SK-N-SH (cell line): ENCODE results near the gene GLT6D1. TPM values are rescaled to one million over a fixed set of nuclear protein-coding genes. Genes with fewer than 3 reads are reported as not detected.

Source experiments
- CTCF ChIA-PET: fragments of 300-600, 350-600 bp; formaldehyde crosslinking; extraction: SDS; loops from one replicate; lab custom pipeline; 2021; lab: Yijun Ruan, JAX
- POLR2A ChIA-PET: fragments of 350-600 bp; sonication (Branson Sonifier 250); formaldehyde crosslinking; extraction: SDS; loops from one replicate; lab custom pipeline; 2020; ENCODE audit warnings: antibody characterized with exemption, inconsistent platforms; lab: Yijun Ruan, JAX
- DNase-seq: peaks from one replicate; pipeline ENCODE4 v3.0.0; 2012
- H2AFZ ChIP-seq: fragments of 200-600 bp; sonication (generic); 2 replicates; pipeline ENCODE4 v1.8.1; 2016; ENCODE audit warnings: antibody characterized with exemption, mild to moderate bottlenecking, low read depth
- H3F3A ChIP-seq: fragments of 200-600 bp; sonication (generic); replicated peaks from 2 replicates; pipeline ENCODE3; 2016; ENCODE audit warnings: antibody characterized with exemption, mild to moderate bottlenecking; ENCODE audit not compliant: insufficient read depth
- H3K27ac ChIP-seq, 2 experiments: fragments of 200-500 bp in 1 of 2; fragments of 200-600 bp in 1 of 2; sonication (Bioruptor generic) in 1 of 2; sonication (generic), shearing (Covaris generic) in 1 of 2; 2 replicates each; pipeline versions ENCODE4 v1.5.1 to v1.6.1; 2014 to 2016; ENCODE audit warnings: low read depth in 2 of 2, inconsistent platforms in 1 of 2, low read length in 1 of 2, mild to moderate bottlenecking in 1 of 2, mixed read lengths in 1 of 2
- H3K27me3 ChIP-seq: fragments of 200-600 bp; sonication (generic), shearing (Covaris generic); 2 replicates; pipeline ENCODE4 v1.6.1; 2016; ENCODE audit warnings: mixed run types; ENCODE audit not compliant: insufficient read depth
- H3K36me3 ChIP-seq, 2 experiments: fragments of 200-500 bp in 1 of 2; fragments of 200-600 bp in 1 of 2; sonication (Bioruptor generic) in 1 of 2; sonication (generic) in 1 of 2; replicated peaks in 1 of 2; 2 replicates each; pipeline versions ENCODE3 to v1.5.1; 2014 to 2016; ENCODE audit warnings: low read length in 1 of 2, mild to moderate bottlenecking in 1 of 2; ENCODE audit not compliant: insufficient read depth in 2 of 2, control insufficient read depth in 1 of 2
- H3K4me1 ChIP-seq, 2 experiments: fragments of 200-500 bp in 1 of 2; fragments of 200-600 bp in 1 of 2; sonication (Bioruptor generic) in 1 of 2; sonication (generic), shearing (Covaris generic) in 1 of 2; 2 replicates each; pipeline versions ENCODE4 v1.5.1 to v1.6.1; 2014 to 2016; ENCODE audit warnings: low read depth in 1 of 2, low read length in 1 of 2, mixed run types in 1 of 2; ENCODE audit not compliant: insufficient read depth in 2 of 2, control insufficient read depth in 1 of 2
- H3K4me2 ChIP-seq: fragments of 200-600 bp; sonication (generic), shearing (Covaris generic); 2 replicates; pipeline ENCODE4 v1.6.1; 2017; ENCODE audit warnings: mixed run types
- H3K4me3 ChIP-seq, 2 experiments: fragments of 200-500 bp in 1 of 2; fragments of 200-600 bp in 1 of 2; sonication (Bioruptor generic) in 1 of 2; sonication (generic), shearing (Covaris generic) in 1 of 2; 2 replicates each; pipeline versions ENCODE4 v1.5.1 to v1.8.1; 2014 to 2016; ENCODE audit warnings: low read depth in 2 of 2, inconsistent platforms in 1 of 2, low read length in 1 of 2, mild to moderate bottlenecking in 1 of 2, mixed read lengths in 1 of 2, moderate library complexity in 1 of 2
- H3K79me2 ChIP-seq: fragments of 200-600 bp; sonication (generic); 2 replicates; pipeline ENCODE4 v1.8.1; 2017; ENCODE audit warnings: mild to moderate bottlenecking; ENCODE audit not compliant: insufficient read depth
- H3K9ac ChIP-seq: fragments of 200-600 bp; sonication (generic); 2 replicates; pipeline ENCODE4 v1.6.1; 2017; ENCODE audit warnings: mixed run types
- H3K9me2 ChIP-seq: fragments of 200-600 bp; sonication (generic); 2 replicates; pipeline ENCODE4 v1.6.1; 2017; ENCODE audit warnings: mixed run types
- H3K9me3 ChIP-seq: fragments of 200-600 bp; sonication (generic); 2 replicates; pipeline ENCODE4 v1.6.1; 2017; ENCODE audit warnings: mixed run types, mild to moderate bottlenecking, moderate library complexity
- H4K20me1 ChIP-seq: fragments of 200-600 bp; sonication (generic); 2 replicates; pipeline ENCODE4 v1.6.1; 2017; ENCODE audit warnings: mild to moderate bottlenecking, mixed run types; ENCODE audit not compliant: insufficient read depth
- EZH2phosphoT487 ChIP-seq: fragments of 200-600 bp; sonication (generic); IDR thresholded peaks from 2 replicates; pipeline ENCODE4 v1.6.1; 2017; ENCODE audit warnings: low read depth, mixed run types, mild to moderate bottlenecking, antibody characterized with exemption, moderate library complexity, borderline replicate concordance
- FOSL2 ChIP-seq: IDR thresholded peaks from 2 replicates; pipeline ENCODE4 v1.4.0; 2012; ENCODE audit warnings: low read depth, mild to moderate bottlenecking, moderate library complexity, borderline replicate concordance
- GABPA ChIP-seq: IDR thresholded peaks from 2 replicates; pipeline ENCODE4 v1.4.0; 2012; ENCODE audit warnings: low read depth, mild to moderate bottlenecking
- GATA2 ChIP-seq: sonication (generic); formaldehyde crosslinking; IDR thresholded peaks from 2 replicates; pipeline ENCODE4 v1.5.0; 2020; ENCODE audit warnings: mild to moderate bottlenecking, missing genetic modification reagents
- IRF3 ChIP-seq: fragments of 150-350 bp; IDR thresholded peaks from 2 replicates; pipeline ENCODE4 v1.6.1; 2016; ENCODE audit warnings: mild to moderate bottlenecking, low read depth, low read length
- JUND ChIP-seq: IDR thresholded peaks from 2 replicates; pipeline ENCODE4 v1.4.0; 2012
- MEF2A ChIP-seq: IDR thresholded peaks from 2 replicates; pipeline ENCODE4 v1.4.0; 2012; ENCODE audit warnings: low read depth, borderline replicate concordance
- NFIC ChIP-seq: IDR thresholded peaks from 2 replicates; pipeline ENCODE4 v1.4.0; 2012; ENCODE audit warnings: borderline replicate concordance
- PBX3 ChIP-seq: IDR thresholded peaks from 2 replicates; pipeline ENCODE4; 2012
- RAD21 ChIP-seq: IDR thresholded peaks from 2 replicates; pipeline ENCODE4 v1.6.1; 2012; ENCODE audit warnings: mild to moderate bottlenecking, low read length
- RFX5 ChIP-seq: IDR thresholded peaks from 2 replicates; pipeline ENCODE4 v1.6.1; 2012; ENCODE audit warnings: mild to moderate bottlenecking, improper control_type of control experiment, low read length
- RXRA ChIP-seq: IDR thresholded peaks from 2 replicates; pipeline ENCODE4 v1.4.0; 2012; ENCODE audit warnings: low read depth, mild to moderate bottlenecking, borderline replicate concordance
- SIN3A ChIP-seq: IDR thresholded peaks from 2 replicates; pipeline ENCODE4 v1.6.1; 2012; ENCODE audit warnings: low read depth, mild to moderate bottlenecking, low read length, moderate library complexity, borderline replicate concordance
- SMC3 ChIP-seq: IDR thresholded peaks from 2 replicates; pipeline ENCODE4 v1.6.1; 2012; ENCODE audit warnings: low read depth, low read length, improper control_type of control experiment
- TCF12 ChIP-seq: IDR thresholded peaks from 2 replicates; pipeline ENCODE4 v1.4.0; 2012
- TEAD4 ChIP-seq: IDR thresholded peaks from 2 replicates; pipeline ENCODE4 v1.4.0; 2012; ENCODE audit warnings: mild to moderate bottlenecking, borderline replicate concordance; ENCODE audit not compliant: insufficient read depth
- USF2 ChIP-seq: fragments of 150-350 bp; IDR thresholded peaks from 2 replicates; pipeline ENCODE4 v1.6.1; 2017; ENCODE audit warnings: antibody characterized with exemption, low read length, low read depth, borderline replicate concordance
- YY1 ChIP-seq: IDR thresholded peaks from 2 replicates; pipeline ENCODE4 v1.4.0; 2012; ENCODE audit warnings: low read depth, mild to moderate bottlenecking
- ZBTB33 ChIP-seq: IDR thresholded peaks from 2 replicates; pipeline ENCODE4 v1.4.0; 2012; ENCODE audit warnings: low read depth, borderline replicate concordance
- WGBS: methylation state at CpG from one replicate; pipeline ENCODE4 v1.1.6; 2017; ENCODE audit warnings: low lambda C conversion rate; 5-methylcytosine and 5-hydroxymethylcytosine counted together
- polyA plus RNA-seq, 3 experiments: library from polyadenylated mRNA; depleted of rRNA; stranded (reverse); fragments of >200 nt; gene quantifications; 2 replicates each; pipeline ENCODE4 v1.2.3, GENCODE V29; 2012

The GLT6D1 gene
- polyA plus RNA-seq, 1 of the 3 experiments (the other 2 are of a cell fraction), result not detected

- CTCF ChIA-PET, result interaction anchor here (0.6 to 4.6 kb wide), 6 partner anchors 8 to 171 kb away, joined by 3 to 44 read pairs (median 3); partner anchors contain the start of gene KCNT1
Measured at GRCh38 chr9:135614821-135615665, 24.3 kb downstream of the GLT6D1 start.

More at GRCh38 chr9:135614821-135615665, 24.3 kb downstream of the GLT6D1 start:
- Histone ChIP-seq H3K79me2 (no peaks in the 10 kb centered on the region), H3K4me1 (peaks cover 0 to 9% of the 10 kb centered on the region in 2 experiments; a peak in 1 of 4 replicates), H3K9me2 (no peaks in the 10 kb centered on the region), H4K20me1 (no peaks in the 10 kb centered on the region), H3K4me3 (no peak overlapping the region), H3K36me3 (no peaks in the 10 kb centered on the region), H3K27me3 (no peaks in the 10 kb centered on the region), H3K9me3 (no peaks in the 10 kb centered on the region), H3K27ac (no peak overlapping the region), H3K9ac (no peak overlapping the region), H2AFZ (no peak overlapping the region), H3F3A (no peaks in the 10 kb centered on the region), H3K4me2 (no peak overlapping the region)
- 71% methylated on average over 5 of the region's 29 CpGs for WGBS
- peak; percentile 38 for DNase-seq
- TF ChIP-seq IRF3 (no peak), RAD21 (no peak), YY1 (no peak), MEF2A (no peak), JUND (no peak), NFIC (no peak), PBX3 (no peak), SMC3 (no peak), GATA2 (CRISPR knock-in tag) (no peak), RFX5 (no peak), RXRA (no peak), SIN3A (no peak), ZBTB33 (no peak), EZH2phosphoT487 (no peak), FOSL2 (no peak), TCF12 (no peak), GABPA (no peak), USF2 (no peak), TEAD4 (no peak)
- POLR2A ChIA-PET, result no interaction called here
